Memory B cell (primary cell): Measurements from ENCODE around the gene LAMA4.

Experiments
- ATAC-seq: fragments of 150-1000 bp; cut with Tn5 transposase; 2 replicates; pipeline ENCODE4 v1.10.0; 2021; ENCODE audit warnings: low read depth, mild to moderate bottlenecking, moderate library complexity
- DNase-seq, 2 donors: peaks; one replicate each; pipeline ENCODE4 v3.0.0; 2022; ENCODE audit warnings: low spot score in 2 of 2
- H3K27ac Mint-ChIP-seq: one replicate; pipeline ENCODE4 v1.8.0; 2022; ENCODE audit warnings: mild to moderate bottlenecking, moderate library complexity, mixed read lengths
- H3K27me3 Mint-ChIP-seq: one replicate; pipeline ENCODE4 v1.8.0; 2022; ENCODE audit warnings: mixed read lengths
- H3K36me3 Mint-ChIP-seq: one replicate; pipeline ENCODE4 v1.8.0; 2022; ENCODE audit warnings: mild to moderate bottlenecking, mixed read lengths
- H3K4me1 Mint-ChIP-seq: one replicate; pipeline ENCODE4 v1.8.0; 2022; ENCODE audit warnings: mixed read lengths
- H3K4me3 Mint-ChIP-seq: one replicate; pipeline ENCODE4 v1.8.0; 2022; ENCODE audit warnings: mild to moderate bottlenecking, moderate library complexity, mixed read lengths
- H3K9me3 Mint-ChIP-seq: one replicate; pipeline ENCODE4 v1.8.0; 2022; ENCODE audit warnings: mixed read lengths

LAMA4 gene

GRCh38 chr6:112237066-112237465, 17.3 kb downstream of the LAMA4 start:
- no peaks in the 10 kb centered on the region for H3K9me3 Mint-ChIP-seq
- no peak overlapping the region for H3K27ac Mint-ChIP-seq
- no peak for DNase-seq
- H3K27me3 Mint-ChIP-seq, result peaks cover 5% of the 10 kb centered on the region
- ATAC-seq, result no peak
- no peak overlapping the region for H3K4me3 Mint-ChIP-seq
- no peaks in the 10 kb centered on the region for H3K4me1 Mint-ChIP-seq
- no peaks in the 10 kb centered on the region for H3K36me3 Mint-ChIP-seq

- Mint-ChIP-seq H3K9me3 (no peaks in the 10 kb centered on the region), H3K36me3 (no peaks in the 10 kb centered on the region), H3K4me3 (no peak overlapping the region), H3K27me3 (peaks cover 5% of the 10 kb centered on the region), H3K27ac (no peak overlapping the region), H3K4me1 (no peaks in the 10 kb centered on the region)
- ATAC-seq, result no peak
- no peak for DNase-seq
Measured at GRCh38 chr6:112235956-112236355, 18.4 kb downstream of the LAMA4 start.

- no peaks in the 10 kb centered on the region for H3K36me3 Mint-ChIP-seq
- no peaks in the 10 kb centered on the region for H3K4me1 Mint-ChIP-seq
- no peak for ATAC-seq
- H3K27ac Mint-ChIP-seq, result no peak overlapping the region
- H3K4me3 Mint-ChIP-seq, result no peak overlapping the region
- H3K27me3 Mint-ChIP-seq, result peaks cover 5% of the 10 kb centered on the region
- no peaks in the 10 kb centered on the region for H3K9me3 Mint-ChIP-seq
- no peak for DNase-seq
Measured at GRCh38 chr6:112234601-112235000, 19.8 kb downstream of the LAMA4 start.

GRCh38 chr6:112233847-112234246, 20.5 kb downstream of the LAMA4 start:
- Mint-ChIP-seq H3K36me3 (no peaks in the 10 kb centered on the region), H3K4me3 (no peak overlapping the region), H3K27ac (no peak overlapping the region), H3K4me1 (no peaks in the 10 kb centered on the region), H3K27me3 (peaks cover 5% of the 10 kb centered on the region), H3K9me3 (no peaks in the 10 kb centered on the region)
- no peak for ATAC-seq
- no peak for DNase-seq

- H3K27me3 Mint-ChIP-seq, result peaks cover 3% of the 10 kb centered on the region
Measured at GRCh38 chr6:112232845-112233256, 21.5 kb downstream of the LAMA4 start.

GRCh38 chr6:112231594-112232060, 22.7 kb downstream of the LAMA4 start:
- peaks cover 2% of the 10 kb centered on the region for H3K27me3 Mint-ChIP-seq
- ATAC-seq (no peak), DNase-seq (no peak)
- H3K36me3 Mint-ChIP-seq, result no peaks in the 10 kb centered on the region
- H3K4me3 Mint-ChIP-seq, result no peak overlapping the region
- H3K27ac Mint-ChIP-seq, result no peak overlapping the region
- H3K4me1 Mint-ChIP-seq, result no peaks in the 10 kb centered on the region
- no peaks in the 10 kb centered on the region for H3K9me3 Mint-ChIP-seq

More at GRCh38 chr6:112232845-112233256, 21.5 kb downstream of the LAMA4 start:
- Mint-ChIP-seq H3K9me3 (no peaks in the 10 kb centered on the region), H3K27ac (no peak overlapping the region), H3K4me3 (no peak overlapping the region), H3K4me1 (no peaks in the 10 kb centered on the region), H3K36me3 (no peaks in the 10 kb centered on the region)
- no peak for DNase-seq
- ATAC-seq, result no peak

- ATAC-seq (no peak), DNase-seq (no peak)
- Mint-ChIP-seq H3K27ac (no peak overlapping the region), H3K9me3 (no peaks in the 10 kb centered on the region), H3K27me3 (peaks cover 2% of the 10 kb centered on the region), H3K4me3 (no peak overlapping the region), H3K4me1 (no peaks in the 10 kb centered on the region), H3K36me3 (no peaks in the 10 kb centered on the region)
Measured at GRCh38 chr6:112231164-112231563, 23.2 kb downstream of the LAMA4 start.

- H3K4me1 Mint-ChIP-seq, result peaks cover 3% of the 10 kb centered on the region
- H3K36me3 Mint-ChIP-seq, result no peaks in the 10 kb centered on the region
- no peak overlapping the region for H3K27ac Mint-ChIP-seq
- H3K4me3 Mint-ChIP-seq, result no peak overlapping the region
- H3K9me3 Mint-ChIP-seq, result no peaks in the 10 kb centered on the region
- ATAC-seq (no peak), DNase-seq (no peak)
- H3K27me3 Mint-ChIP-seq, result peaks cover 3% of the 10 kb centered on the region
Measured at GRCh38 chr6:112228480-112229332, 25.7 kb downstream of the LAMA4 start.

- Mint-ChIP-seq H3K36me3 (no peaks in the 10 kb centered on the region), H3K9me3 (no peaks in the 10 kb centered on the region), H3K4me3 (no peak overlapping the region), H3K4me1 (peaks cover 3% of the 10 kb centered on the region), H3K27me3 (peaks cover 2% of the 10 kb centered on the region), H3K27ac (no peak overlapping the region)
- DNase-seq (no peak), ATAC-seq (no peak)
Measured at GRCh38 chr6:112227992-112228391, 26.4 kb downstream of the LAMA4 start.

- peaks cover 2% of the 10 kb centered on the region for H3K27me3 Mint-ChIP-seq
- H3K27ac Mint-ChIP-seq, result no peak overlapping the region
- peaks cover 3% of the 10 kb centered on the region for H3K4me1 Mint-ChIP-seq
- ATAC-seq (no peak), DNase-seq (no peak)
- no peaks in the 10 kb centered on the region for H3K36me3 Mint-ChIP-seq
- H3K9me3 Mint-ChIP-seq, result no peaks in the 10 kb centered on the region
- no peak overlapping the region for H3K4me3 Mint-ChIP-seq
Measured at GRCh38 chr6:112227411-112227810, 27.0 kb downstream of the LAMA4 start.

GRCh38 chr6:112225691-112226090, 28.7 kb downstream of the LAMA4 start:
- Mint-ChIP-seq H3K27me3 (peaks cover 2% of the 10 kb centered on the region), H3K36me3 (no peaks in the 10 kb centered on the region), H3K27ac (no peak overlapping the region), H3K9me3 (no peaks in the 10 kb centered on the region), H3K4me1 (peaks cover 3% of the 10 kb centered on the region), H3K4me3 (no peak overlapping the region)
- ATAC-seq (no peak), DNase-seq (no peak)

GRCh38 chr6:112224088-112224487, 30.3 kb downstream of the LAMA4 start:
- Mint-ChIP-seq H3K27ac (no peak overlapping the region), H3K27me3 (peaks cover 2% of the 10 kb centered on the region), H3K4me3 (no peak overlapping the region), H3K36me3 (no peaks in the 10 kb centered on the region), H3K9me3 (no peaks in the 10 kb centered on the region), H3K4me1 (peaks cover 3% of the 10 kb centered on the region)
- DNase-seq, result no peak
- no peak for ATAC-seq

- Mint-ChIP-seq H3K27ac (no peak overlapping the region), H3K27me3 (peaks cover 2% of the 10 kb centered on the region), H3K4me3 (no peak overlapping the region), H3K4me1 (peaks cover 3% of the 10 kb centered on the region), H3K9me3 (no peaks in the 10 kb centered on the region), H3K36me3 (no peaks in the 10 kb centered on the region)
- DNase-seq, result no peak
- ATAC-seq, result no peak
Measured at GRCh38 chr6:112223070-112223861, 31.1 kb downstream of the LAMA4 start.
